Stimulated activated CD8-positive, alpha-beta memory T cell treated with anti-CD3 and anti-CD28 coated beads, Interleukin-4, amount 100 ng/mL, for 24 hours (primary cell): ENCODE measurements around the gene PPP1R9A.

Experiments
- DNase-seq: peaks from one replicate; pipeline ENCODE4 v3.0.0-alpha.2; 2020; ENCODE audit warnings: low read depth

PPP1R9A gene

DNA sequence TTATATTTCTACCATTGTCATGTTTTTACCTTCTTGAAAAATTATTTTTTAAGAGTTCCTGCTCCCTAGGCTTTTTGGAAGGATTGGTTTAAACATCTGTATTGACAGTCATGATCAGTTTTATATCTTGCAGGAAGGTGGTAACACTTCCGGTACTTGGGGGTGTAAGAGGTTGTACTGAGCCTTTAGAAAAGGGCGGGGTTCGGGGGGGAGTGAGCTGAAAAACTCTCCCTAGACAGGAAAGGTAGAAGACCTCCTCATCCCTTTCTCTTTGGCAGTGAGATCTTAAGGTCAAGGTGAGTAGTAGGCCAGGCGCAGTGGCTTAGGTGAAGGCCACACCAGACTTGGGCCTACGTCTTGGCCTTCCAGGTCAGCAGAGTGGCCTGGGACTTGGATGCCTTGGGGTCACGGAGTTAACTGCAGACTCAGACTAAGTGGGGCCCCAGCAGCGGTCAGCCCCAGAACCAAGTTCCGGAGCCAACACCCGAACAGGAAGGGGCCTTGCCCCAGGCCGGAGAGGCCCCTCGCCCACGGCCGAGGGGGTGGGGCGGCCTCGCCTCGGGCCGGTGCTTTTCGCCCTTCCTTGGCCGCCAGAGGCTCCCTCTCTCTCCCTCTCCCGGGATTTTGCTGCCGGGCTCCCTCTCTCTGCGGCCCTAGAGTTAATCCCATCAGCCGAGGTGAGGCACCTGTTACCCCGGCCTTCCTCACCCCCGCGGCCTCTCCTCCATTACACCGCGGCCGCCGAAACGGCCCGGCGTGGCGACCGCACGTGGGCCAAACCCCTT, at the start of gene PPP1R9A:
TSS of gene PPP1R9A (plus strand) at position 569 of the 785 bp plus-strand sequence. CDS start 2,520 bp downstream, outside the sequence.
- no peak for DNase-seq

DNA sequence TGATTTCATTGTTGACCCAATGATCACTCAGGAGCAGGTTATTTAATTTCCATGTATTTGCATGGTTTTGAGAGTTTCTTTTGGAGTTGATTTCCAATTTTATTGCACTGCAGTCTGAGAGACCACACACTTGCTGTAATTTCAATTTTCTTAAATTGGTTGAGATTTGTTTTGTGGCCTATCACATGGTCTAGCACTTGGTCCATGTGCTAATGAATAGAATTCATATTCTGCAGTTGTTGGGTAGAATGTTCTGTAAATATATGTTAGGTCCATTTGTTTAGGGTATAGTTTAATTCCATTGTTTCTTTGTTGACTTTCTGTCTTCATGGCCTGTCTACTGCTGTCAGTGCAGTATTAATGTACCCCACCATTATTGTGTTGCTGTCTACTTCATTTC, 36.3 kb upstream of the PPP1R9A start:
- DNase-seq, result no peak

DNA sequence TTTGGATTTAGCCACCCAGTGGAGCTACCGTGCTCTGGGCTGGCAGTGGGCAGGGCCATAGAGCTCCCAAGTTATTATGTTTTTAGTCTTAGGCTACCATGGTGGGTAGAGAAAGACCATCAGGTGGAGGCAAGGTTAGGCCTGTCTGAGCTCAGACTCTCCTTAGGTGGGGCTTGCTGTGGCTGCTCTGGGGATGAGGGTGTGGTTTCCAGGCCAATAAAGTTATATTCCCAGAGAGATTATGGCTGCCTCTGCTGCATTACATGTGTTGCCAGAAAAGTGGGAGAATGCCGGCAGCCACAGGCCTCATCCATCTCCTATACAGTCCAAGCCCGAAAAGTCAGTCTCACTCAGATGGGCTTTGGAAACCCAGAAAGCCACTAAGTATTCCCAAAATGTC, 34.2 kb upstream of the PPP1R9A start:
- no peak for DNase-seq

DNA sequence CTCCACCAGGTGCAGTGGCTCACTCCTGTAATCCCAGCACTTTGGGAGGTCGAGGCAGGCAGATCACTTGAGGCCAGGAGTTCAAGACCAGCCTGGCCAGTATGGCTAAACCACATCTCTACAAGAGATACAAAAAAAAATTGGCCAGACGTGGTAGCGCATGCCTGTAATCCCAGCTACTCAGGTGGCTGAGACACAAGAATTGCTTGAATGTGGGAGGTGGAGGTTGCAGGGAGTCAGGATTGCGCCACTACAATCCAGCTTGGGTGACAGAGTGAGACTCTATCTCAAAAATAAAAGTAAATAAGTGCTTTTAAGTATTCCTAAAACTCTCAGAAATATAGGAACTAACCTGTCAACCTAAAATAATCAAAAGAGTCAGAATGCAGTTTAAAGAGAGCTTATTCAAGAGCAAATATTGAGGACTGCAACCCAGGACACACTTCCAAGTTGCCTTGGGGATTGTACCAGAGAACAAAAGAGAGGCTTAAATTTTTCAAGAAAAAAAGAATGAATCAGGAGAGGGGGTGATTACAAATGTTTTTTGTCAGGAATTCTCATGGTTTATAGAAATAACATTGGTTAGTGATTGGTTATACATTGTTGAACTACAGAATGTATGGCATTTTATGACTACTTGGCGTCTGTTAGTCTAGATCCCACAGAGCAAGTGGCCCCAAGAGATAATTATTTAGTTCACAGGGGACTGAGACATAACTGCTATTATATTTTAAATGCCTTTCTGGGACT, 33.2 kb upstream of the PPP1R9A start:
- DNase-seq, result no peak

DNA sequence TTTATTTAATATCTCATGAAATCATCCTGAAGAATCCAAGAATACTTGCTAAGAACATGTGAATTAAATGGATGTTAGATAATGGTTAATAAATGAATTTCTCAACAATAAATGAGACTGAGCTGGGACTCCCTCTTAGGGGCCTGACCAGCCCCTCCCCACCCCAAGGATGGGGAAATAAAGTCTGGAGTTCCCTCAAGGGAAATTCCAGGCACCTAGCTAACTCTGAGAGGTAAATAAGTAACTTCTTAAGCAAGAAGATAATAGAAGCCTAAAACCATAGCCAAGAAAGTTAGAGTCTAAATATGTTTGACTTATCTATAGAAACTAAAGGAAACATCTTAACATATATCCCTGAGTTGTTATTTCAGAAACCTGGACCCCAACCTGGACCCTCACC, 32.2 kb upstream of the PPP1R9A start:
- DNase-seq, result no peak

DNA sequence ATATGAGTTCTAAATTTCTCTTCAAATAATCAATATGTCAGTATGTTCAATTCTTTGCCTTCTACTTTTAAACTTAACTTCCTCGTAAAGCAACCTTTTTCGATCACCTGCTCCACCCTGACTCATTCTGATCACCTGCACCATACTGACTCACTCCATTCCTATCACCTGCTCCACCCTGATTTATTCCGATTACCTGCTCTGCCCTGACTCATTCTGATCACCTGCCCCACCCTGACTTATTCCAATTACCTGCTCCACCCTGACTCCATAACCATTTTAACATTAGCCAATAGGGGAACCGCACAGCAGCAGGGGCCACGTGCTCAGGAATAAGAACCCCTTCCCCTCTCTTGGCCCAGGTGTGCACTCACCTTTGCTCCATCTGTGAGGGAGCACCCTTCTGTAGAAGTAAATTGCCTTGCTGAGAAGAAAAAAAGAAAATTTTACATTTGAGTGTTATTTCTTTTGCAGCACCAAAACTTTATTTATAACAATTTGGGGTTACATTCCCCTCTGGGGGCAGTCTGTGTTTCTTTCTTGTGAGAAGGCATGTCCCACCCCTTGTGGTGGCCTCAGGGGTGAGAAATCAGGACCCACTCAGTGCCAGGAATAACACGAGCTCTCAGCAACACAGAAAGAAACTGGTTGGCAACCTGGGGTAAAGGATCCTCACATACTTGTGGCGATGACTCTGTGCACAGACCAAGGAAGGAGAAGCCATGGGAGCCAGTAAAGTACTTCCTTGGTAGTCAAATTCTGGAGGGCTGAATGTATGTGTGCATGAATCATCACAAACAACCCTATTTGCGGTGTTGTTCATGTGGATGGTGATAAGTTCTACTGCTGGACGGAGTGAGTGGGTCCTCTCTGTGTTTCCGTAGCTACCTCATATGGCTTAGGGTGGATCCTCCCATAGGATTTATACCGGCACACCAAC, 29.4 kb upstream of the PPP1R9A start:
- no peak for DNase-seq

DNA sequence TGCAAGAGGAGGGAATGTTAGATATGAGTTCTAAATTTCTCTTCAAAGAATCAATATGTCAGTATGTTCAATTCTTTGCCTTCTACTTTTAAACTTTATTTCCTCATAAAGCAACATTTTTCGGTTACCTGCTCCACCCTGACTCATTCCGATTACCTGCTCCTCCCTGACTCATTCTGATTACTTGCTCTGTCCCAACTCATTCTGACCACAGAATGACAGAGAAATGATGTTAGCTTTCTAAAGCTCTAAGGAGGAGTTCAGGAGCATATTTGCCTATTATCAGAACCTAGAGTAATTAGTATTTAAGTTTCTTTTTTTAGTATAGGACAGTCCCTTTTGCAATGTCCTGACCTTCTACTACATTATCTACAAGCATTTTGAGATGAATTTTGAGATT, 24.5 kb upstream of the PPP1R9A start:
- DNase-seq, result no peak

DNA sequence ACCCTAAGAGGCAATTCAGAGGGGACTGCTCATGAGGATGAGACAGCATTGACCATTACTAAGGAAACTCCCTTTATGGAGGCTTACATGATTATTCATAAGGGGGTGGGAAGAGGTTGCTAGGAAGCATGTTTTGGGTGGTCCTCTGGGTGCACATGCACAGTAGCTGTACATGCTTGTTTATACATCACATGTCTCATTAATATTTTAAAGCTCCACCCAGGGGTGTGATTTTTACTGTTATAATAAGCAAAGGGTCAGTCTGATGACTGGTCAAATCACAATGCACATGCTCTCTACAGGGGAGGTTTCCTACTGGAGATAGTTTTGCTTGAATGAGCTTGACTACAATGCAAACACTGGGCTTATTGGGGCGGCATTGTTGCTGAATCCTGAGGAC, 23.8 kb upstream of the PPP1R9A start:
- no peak for DNase-seq

DNA sequence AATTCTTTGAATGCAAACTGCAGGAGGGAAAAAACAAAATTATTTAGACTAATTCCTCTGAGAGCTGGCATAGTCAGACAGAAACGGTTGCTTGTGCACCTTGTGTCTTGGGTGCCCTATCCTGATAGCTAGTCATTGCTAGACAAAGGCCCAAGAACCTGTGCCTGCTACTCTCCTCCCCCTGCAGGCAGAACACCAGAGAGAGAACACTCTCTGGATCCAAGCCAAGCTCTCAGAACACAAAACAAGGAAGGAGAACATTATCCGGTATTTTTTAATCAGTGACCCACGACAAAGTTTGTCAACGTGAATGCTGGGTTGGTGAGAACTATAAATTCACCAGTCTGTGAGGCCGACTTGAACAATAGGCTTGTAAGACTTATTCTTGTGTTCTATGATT, 18.8 kb upstream of the PPP1R9A start:
- DNase-seq, result no peak

DNA sequence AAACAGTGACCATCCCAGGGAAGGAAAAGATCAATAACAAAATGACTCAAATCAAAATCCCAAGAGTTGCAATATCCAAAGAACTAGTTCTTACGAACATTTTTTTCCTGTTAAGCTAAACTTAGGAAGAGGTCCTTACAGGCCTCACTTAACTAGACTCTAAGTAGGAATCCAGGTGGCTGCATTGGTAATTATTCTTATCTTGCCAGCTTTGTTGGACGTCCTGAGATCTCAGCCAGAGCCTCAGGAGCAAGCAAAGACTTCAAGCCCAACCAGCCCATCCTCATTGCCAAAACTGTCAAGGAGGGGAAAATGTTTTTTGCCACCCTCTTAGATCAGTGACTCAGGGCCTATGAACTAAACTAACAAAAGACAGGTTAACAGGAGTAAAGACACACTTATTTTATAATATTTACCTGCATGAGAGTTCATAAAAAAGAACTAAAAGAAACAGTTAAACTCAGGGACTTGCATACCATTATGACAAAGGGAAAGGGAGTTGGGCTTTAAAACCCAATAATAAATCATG, 18.3 kb upstream of the PPP1R9A start:
- no peak for DNase-seq

DNA sequence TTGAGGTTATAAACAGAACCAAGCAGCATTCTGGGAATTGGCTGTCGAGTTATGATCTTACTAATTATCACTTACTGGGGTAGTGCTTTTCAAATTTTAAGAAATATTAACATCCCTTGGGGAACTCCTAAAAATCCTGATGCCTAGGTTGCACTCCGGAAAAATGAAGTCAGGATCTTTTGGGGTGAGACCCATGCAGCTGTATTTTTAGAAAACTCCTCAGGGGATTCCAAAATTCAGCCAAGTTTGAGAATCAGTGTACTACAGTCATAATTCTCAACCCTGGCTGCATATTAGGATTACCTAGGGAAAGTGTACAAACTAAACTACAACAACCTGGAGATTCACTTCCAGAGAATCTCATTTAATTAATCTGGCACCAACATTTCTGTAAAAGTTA, 17.2 kb upstream of the PPP1R9A start:
- DNase-seq, result no peak

DNA sequence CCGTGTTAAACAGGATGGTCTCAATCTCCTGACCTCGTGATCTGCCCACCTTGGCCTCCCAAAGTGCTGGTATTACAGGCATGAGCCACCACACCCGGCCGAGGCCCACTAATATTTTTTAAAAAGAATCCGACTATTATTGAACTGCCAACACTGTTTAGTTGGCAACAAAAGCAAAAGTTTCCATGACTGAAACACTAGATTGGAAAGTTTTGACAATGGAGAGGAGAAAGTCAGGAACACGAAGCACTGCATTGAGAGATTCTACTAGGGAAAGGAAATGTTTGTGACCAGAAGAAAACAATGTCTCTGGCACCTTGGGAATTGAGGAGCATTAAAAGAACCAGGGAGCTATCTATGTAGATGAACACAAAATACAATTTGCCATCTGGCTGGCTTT, 13.7 kb upstream of the PPP1R9A start:
- no peak for DNase-seq

DNA sequence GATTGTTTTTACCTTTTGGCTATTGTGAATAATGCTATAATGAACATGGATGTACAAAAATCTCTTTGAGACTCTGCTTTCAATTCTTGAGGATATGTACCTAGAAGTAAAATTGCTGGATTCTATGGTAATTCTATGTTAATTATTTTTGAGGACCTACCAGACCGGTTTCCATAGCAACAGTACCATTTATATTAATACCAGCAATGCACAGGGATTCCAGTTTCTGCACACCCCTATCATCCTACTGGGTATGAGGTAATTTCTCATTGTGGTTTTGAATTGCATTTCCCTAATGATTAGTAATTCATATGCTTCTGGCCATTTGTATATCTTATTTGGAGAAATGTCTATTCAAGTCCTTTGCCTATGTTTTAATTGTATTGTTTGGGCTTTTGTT, 9.9 kb upstream of the PPP1R9A start:
- DNase-seq, result no peak

DNA sequence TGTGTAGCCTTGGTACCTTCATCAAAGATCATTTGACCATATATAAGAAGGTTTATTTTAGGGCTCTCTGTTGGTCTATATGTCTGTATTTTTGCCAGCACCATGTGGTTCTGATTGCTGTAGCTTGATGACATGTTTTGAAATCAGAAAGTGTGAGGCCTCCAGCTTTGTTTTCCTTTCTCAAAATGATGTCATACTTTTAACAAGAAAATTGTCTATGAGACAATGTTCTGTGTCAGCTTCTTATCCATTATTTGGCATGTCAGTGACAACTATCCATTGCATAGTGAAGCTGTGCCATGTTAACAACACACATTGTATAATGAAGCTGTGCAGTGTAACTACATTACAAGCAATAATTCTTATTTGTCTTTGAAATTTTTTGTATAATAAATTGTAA, 9.1 kb upstream of the PPP1R9A start:
- DNase-seq, result no peak

DNA sequence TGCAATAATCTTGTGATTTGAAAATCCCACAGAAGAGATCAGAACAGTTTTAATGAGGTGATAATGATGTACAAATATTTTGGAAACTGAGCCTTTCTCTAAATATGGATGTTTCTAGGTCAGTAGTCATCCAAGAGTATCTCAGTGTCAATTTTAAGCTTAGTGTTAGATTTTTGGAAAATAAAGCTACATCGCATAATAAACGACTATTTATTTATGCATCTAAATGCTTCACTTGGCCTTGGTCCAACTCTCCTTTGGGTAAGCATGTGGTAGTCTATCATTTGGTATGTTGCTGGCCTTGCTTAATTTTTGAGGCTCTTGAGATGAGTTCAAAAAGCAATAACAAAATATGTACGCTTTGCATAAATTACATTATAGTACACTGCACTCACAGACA, 5.4 kb upstream of the PPP1R9A start:
- DNase-seq, result no peak

DNA sequence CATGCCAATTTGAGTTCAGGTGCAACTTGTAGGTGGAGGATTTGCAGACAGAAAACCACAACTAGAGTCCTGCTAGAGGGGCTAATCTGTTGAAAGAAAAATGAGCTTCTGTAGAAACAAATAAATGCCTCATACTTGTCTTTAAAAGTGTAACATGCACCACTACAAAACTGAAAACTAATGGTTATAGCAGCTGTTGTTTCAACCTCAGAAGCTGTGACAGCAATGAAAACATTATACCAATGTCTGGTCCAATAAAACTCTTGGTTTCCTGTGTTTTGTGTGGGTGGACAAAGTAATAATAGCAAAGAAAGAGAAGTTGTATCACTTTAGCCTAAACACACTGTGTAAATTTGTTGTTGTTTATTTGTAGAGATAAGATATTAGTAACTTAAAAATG, 3.4 kb upstream of the PPP1R9A start:
- DNase-seq, result no peak

DNA sequence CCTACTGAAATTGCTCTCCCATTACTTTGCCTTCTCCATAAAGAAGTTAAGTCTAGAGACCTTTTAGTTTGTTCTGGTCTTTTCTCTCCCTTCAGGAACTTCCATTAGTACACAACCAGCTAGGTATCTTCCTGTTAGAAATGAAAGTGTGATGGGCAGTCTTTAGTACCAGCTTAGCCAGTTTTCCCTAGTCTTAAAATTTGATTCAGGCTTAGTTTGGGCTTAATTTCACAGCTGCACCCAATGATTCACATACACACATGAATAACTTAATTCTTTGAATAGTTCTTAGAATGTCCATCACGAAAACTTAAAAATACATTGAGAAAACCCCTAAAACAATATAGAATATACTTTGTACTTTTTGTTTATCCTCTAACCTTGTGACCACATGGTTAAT, 2.4 kb upstream of the PPP1R9A start:
- DNase-seq, result no peak

DNA sequence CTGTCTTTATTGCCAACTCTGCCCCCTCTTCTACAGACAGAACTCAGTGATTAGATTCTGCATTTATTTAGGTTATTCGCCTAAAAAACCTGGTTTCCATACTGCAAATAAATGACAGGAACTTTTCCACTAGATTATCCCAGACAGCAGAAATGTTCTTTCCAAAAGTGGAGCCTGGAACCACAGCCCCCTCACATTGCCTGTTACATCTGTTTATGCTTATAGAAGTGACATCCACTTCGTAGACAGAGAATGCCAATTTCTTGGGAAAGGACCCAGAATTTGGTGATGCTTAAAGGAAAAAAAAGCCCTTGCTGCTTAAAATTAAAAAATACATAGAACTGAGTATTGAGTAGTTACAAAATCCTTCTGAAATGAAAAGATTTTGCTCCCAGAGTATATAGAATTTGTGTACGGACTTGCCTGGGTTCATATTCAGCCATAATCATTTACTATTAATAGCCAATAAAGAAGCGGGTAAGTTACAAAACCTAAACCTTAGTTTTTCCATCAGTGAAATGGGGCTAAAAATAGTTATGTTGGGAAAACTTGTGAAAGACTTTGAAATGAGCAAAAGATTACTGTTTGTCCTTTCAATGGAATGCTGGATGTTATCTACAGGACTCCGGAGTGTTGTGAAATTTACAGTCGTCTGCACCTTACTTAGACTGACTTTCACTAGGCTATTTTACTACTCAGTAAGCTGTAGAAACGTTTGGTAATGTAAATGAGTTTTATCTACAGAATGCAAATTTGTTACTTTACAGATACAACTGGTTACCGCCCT, 1.1 kb upstream of the PPP1R9A start:
- no peak for DNase-seq

DNA sequence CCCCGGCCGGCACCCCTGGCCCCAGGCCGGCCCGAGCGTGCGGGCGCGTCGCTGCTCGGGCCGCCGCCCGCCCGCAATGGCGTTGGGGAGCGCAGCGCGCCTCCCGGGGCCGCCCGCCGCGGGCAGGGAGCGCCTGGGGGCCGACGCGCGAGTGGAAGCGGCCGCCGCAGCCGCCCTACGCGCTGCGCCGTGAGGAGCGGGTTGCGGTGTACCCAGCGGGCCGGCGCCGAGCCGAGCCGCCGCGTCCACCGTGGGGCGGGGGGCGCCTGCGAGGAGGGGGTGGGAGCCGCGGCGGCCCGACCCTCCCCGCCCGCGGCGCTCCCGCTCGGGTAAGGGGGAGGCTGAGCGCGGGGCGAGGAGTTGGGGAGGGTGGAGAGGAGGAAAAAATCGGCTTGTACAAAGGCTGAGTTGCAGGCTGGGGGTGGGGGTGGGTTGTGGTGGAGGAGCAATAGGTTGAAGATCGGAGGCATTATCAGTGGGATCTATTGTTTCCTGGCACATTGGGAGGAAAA, 473 bp downstream of the PPP1R9A start:
- DNase-seq, result no peak

DNA sequence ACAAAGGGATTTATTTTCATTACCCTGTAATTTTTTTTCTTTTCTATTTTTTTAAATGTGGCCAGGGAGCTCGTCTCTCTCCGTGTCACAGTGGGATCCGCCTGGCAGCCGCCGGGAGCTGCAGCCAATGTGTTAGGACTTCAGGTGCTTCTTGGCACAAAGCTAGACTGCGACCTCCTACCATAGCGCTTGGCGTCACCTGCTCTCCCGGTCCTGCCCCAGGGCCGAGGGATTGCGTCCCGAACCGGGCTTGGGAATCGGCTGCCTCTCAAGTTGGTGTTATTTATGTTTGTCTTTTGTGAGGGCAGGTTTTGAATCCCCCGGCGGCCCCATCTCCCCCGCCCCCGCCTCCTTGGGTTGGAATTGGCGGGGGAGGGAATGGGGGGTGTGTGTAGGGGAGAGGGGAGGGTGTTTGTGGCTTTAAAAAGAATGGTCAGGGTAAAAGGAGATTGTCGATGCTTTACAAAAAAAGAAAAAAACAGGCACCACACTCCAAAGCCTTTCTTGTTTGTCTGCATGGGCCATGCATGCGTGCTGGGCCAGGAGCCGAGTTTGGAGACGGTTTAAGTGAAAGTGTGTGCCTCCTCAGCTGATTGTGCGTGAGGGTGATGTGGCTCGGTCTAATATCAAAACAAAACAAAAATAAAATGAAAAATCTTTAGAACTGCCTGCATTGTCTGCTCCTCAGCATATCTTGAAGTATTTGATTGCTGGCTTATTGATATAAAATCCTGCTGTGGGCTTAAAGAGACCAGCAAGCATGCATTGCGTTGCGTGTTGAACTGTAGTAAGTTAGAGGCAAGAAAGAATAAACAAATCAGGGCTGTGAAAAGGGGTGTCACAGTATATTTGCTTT, 1.2 kb downstream of the PPP1R9A start:
- DNase-seq, result no peak

DNA sequence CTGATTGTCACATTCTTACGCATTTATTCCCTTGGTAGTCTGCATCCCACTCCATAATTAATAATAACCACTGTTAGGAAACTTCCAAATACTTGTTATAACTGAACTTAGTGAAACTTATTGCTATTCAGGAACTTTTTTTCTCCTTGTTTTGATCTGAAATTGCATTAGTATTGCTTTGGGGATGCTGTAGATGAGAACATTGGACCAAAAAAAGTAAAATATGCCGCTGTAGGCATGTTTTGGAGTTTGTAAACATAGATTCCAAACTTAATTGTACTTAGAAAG, 1.7 kb downstream of the PPP1R9A start:
- DNase-seq, result no peak
